Lung (tissue), 12 donors: ENCODE results near the gene ZNF462. TPM values are rescaled to one million over a fixed set of nuclear protein-coding genes. Genes with fewer than 3 reads are reported as not detected.

Experiments
- ATAC-seq: fragments of 200-7000 bp; cut with Tn5 transposase; one replicate; pipeline ENCODE4 v1.9.1; 2020; ENCODE audit warnings: moderate number of reproducible peaks; ENCODE audit not compliant: insufficient read depth, low FRiP score
- DNase-seq, 3 donors: peaks; one replicate each; pipeline ENCODE4 v3.0.0-alpha.2; 2013 to 2017
- H3K27ac ChIP-seq, 2 donors: one replicate each; pipeline ENCODE4 v1.5.1; 2013; ENCODE audit warnings: mild to moderate bottlenecking in 2 of 2, moderate library complexity in 2 of 2, control low read depth in 1 of 2, inconsistent platforms in 1 of 2, low read depth in 1 of 2, low read length in 1 of 2
- H3K27me3 ChIP-seq, 3 donors: one replicate each; pipeline ENCODE4 v1.5.1; 2013; ENCODE audit warnings: low read length in 2 of 3; ENCODE audit not compliant: control insufficient read depth in 3 of 3, insufficient read depth in 3 of 3
- H3K36me3 ChIP-seq, 4 donors: one replicate each; pipeline ENCODE4 v1.5.1; 2013; ENCODE audit warnings: low read length in 4 of 4, mild to moderate bottlenecking in 1 of 4, moderate library complexity in 1 of 4; ENCODE audit not compliant: control insufficient read depth in 4 of 4, insufficient read depth in 4 of 4
- H3K4me1 ChIP-seq, 5 donors: one replicate each; pipeline ENCODE4 v1.5.1; 2013; ENCODE audit warnings: low read length in 5 of 5, mild to moderate bottlenecking in 2 of 5, moderate library complexity in 1 of 5; ENCODE audit not compliant: control insufficient read depth in 5 of 5, insufficient read depth in 5 of 5
- H3K4me3 ChIP-seq: one replicate; pipeline ENCODE4 v1.5.1; 2013; ENCODE audit warnings: mild to moderate bottlenecking, control low read depth, moderate library complexity
- H3K9ac ChIP-seq, 2 donors: one replicate each; pipeline ENCODE4 v1.5.1; 2013; ENCODE audit warnings: low read length in 2 of 2, control low read depth in 1 of 2; ENCODE audit not compliant: insufficient read depth in 1 of 2
- H3K9me3 ChIP-seq, 4 donors: one replicate each; pipeline ENCODE4 v1.5.1; 2013; ENCODE audit warnings: low read length in 3 of 4, mild to moderate bottlenecking in 1 of 4, moderate library complexity in 1 of 4; ENCODE audit not compliant: control insufficient read depth in 4 of 4, insufficient read depth in 3 of 4
- CTCF ChIP-seq: IDR thresholded peaks from 2 replicates; pipeline ENCODE4 v1.5.1; 2012; ENCODE audit warnings: mild to moderate bottlenecking; ENCODE audit errors: control extremely low read depth, extremely low read depth
- WGBS, 2 donors: extraction: QIAGEN DNeasy Blood & Tissue Kit; methylation state at CpG; one replicate each; pipeline ENCODE4 v1.1.7; 2013; 5-methylcytosine and 5-hydroxymethylcytosine counted together
- polyA plus RNA-seq, 2 donors: library from polyadenylated mRNA; stranded (reverse); fragments of 200-250 nt; gene quantifications; one replicate each; pipeline ENCODE4 v1.2.1, GENCODE V29; 2013
- total RNA-seq, 2 donors: library from RNA; depleted of rRNA in 1 of 2; stranded (reverse); fragments of >200 nt in 1 of 2; gene quantifications; one replicate each; pipeline ENCODE4 v1.2.1, GENCODE V29; 2014 to 2021
- donor health status: control.
- donor health status: control.
- donor health status: Bipolar disorder and iron deficiency.
- donor health status: healthy.
- donor health status: DM: yes; HTN: yes; CAD: no.

ZNF462 gene
- total and polyA plus RNA-seq, 4 donors = 2.0 to 37.7 (median 19.5) TPM

GRCh38 chr9:106818034-106818433 is 44.9 kb upstream of the ZNF462 start:
- DNase-seq (no peak), ATAC-seq (no peak)
- Histone ChIP-seq H3K9ac (no peak overlapping the region), H3K4me1 (no peaks in the 10 kb centered on the region), H3K27me3 (no peaks in the 10 kb centered on the region), H3K36me3 (no peaks in the 10 kb centered on the region), H3K9me3 (no peaks in the 10 kb centered on the region), H3K4me3 (no peak overlapping the region), H3K27ac (no peak overlapping the region)
- WGBS, 2 donors = 96 to 97% methylated on average over 5 of the region's 5 CpGs
- no peak for TF ChIP-seq CTCF

- no peaks in the 10 kb centered on the region for H3K27me3 ChIP-seq
- no peak overlapping the region for H3K27ac ChIP-seq
- WGBS, 2 donors = 40 to 57% methylated on average over 1 of the region's 1 CpG
- no peak overlapping the region for H3K9ac ChIP-seq
- no peak for TF ChIP-seq CTCF
- H3K4me1 ChIP-seq = no peaks in the 10 kb centered on the region
- no peak overlapping the region for H3K4me3 ChIP-seq
- H3K36me3 ChIP-seq = no peaks in the 10 kb centered on the region
- no peaks in the 10 kb centered on the region for H3K9me3 ChIP-seq
- ATAC-seq (no peak), DNase-seq (no peak)
Observed at GRCh38 chr9:106820866-106821265, 42.1 kb upstream of the ZNF462 start.

GRCh38 chr9:106828070-106828469 is 34.9 kb upstream of the ZNF462 start:
- WGBS, 2 donors = 78 to 89% methylated on average over 3 of the region's 3 CpGs
- ATAC-seq (no peak), DNase-seq (no peak)
- no peak overlapping the region for H3K4me3 ChIP-seq
- no peak overlapping the region for H3K27ac ChIP-seq
- no peaks in the 10 kb centered on the region for H3K27me3 ChIP-seq
- no peak for TF ChIP-seq CTCF
- H3K9ac ChIP-seq = no peak overlapping the region
- H3K36me3 ChIP-seq = no peaks in the 10 kb centered on the region
- no peaks in the 10 kb centered on the region for H3K9me3 ChIP-seq
- peaks cover 0 to 11% (median 0%) of the 10 kb centered on the region in 5 donors for H3K4me1 ChIP-seq

- TF ChIP-seq CTCF = no peak
- ATAC-seq (no peak), DNase-seq (no peak)
- H3K36me3 ChIP-seq = no peaks in the 10 kb centered on the region
- no peaks in the 10 kb centered on the region for H3K27me3 ChIP-seq
- peaks cover 0 to 11% (median 0%) of the 10 kb centered on the region in 5 donors for H3K4me1 ChIP-seq
- H3K27ac ChIP-seq = no peak overlapping the region
- H3K4me3 ChIP-seq = no peak overlapping the region
- H3K9ac ChIP-seq = no peak overlapping the region
- no peaks in the 10 kb centered on the region for H3K9me3 ChIP-seq
Observed at GRCh38 chr9:106828965-106829364, 34.0 kb upstream of the ZNF462 start.
